Breast epithelium (tissue), 3 donors: ENCODE results near the gene C19orf33.
"Not testable (repeated sequence)": the region's sequence is repeated elsewhere in the genome, so short reads cannot be mapped to it uniquely, and the experiment has no call there.

Experiments
- POLR2A ChIP-seq: fragments of 450-650 bp; IDR thresholded peaks from one replicate; pipeline ENCODE4 v1.6.1; 2016; ENCODE audit warnings: antibody characterized with exemption, mild to moderate bottlenecking, moderate library complexity
- POLR2AphosphoS5 ChIP-seq, 3 donors: sonication (generic); formaldehyde crosslinking; IDR thresholded peaks; one replicate each; pipeline ENCODE4 v1.6.1; 2017; ENCODE audit warnings: antibody characterized with exemption in 3 of 3
- TF ChIP-seq, protein P1 (sequence below), 3 donors: fragments of 450-650 bp; IDR thresholded peaks; one replicate each; pipeline ENCODE4 v1.5.1; 2016 to 2017; ENCODE audit warnings: antibody characterized with exemption in 3 of 3, mild to moderate bottlenecking in 3 of 3, moderate library complexity in 3 of 3

DNA sequence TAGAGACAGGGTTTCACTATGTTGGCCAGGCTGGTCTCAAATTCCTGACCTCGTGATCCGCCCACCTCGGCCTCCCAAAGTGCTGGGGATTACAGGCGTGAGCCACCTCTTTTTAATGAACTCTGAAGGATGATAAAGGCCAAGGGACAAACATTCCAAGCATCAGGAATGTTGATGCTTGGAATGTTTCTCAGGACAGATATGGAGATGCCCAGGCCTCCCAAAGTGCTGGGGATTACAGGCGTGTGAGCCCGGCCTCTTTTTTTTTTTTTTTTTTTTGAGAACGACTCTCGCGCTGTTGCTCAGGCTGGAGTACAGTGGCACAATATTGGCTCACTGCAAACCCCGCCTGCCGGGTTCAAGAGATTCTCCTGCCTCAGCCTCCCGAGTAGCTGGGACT is 42.1 kb upstream of the C19orf33 start:
- not testable (repeated sequence) for TF ChIP-seq POLR2A; POLR2AphosphoS5 (IDR thresholded peaks at IDR 0.05)
- TF ChIP-seq, protein P1, sequence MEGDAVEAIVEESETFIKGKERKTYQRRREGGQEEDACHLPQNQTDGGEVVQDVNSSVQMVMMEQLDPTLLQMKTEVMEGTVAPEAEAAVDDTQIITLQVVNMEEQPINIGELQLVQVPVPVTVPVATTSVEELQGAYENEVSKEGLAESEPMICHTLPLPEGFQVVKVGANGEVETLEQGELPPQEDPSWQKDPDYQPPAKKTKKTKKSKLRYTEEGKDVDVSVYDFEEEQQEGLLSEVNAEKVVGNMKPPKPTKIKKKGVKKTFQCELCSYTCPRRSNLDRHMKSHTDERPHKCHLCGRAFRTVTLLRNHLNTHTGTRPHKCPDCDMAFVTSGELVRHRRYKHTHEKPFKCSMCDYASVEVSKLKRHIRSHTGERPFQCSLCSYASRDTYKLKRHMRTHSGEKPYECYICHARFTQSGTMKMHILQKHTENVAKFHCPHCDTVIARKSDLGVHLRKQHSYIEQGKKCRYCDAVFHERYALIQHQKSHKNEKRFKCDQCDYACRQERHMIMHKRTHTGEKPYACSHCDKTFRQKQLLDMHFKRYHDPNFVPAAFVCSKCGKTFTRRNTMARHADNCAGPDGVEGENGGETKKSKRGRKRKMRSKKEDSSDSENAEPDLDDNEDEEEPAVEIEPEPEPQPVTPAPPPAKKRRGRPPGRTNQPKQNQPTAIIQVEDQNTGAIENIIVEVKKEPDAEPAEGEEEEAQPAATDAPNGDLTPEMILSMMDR (IDR thresholded peaks at IDR 0.05) = not testable (repeated sequence)
